ENCODE results near the gene CHD6.
A peak's percentile ranks its signal among the peaks of the same experiment; 100 is the strongest.

The CHD6 gene

GRCh38 chr20:41446456-41446855 lies 171.7 kb downstream of the CHD6 start:
- DNase-seq (ENCODE audit: extremely low spot score, insufficient read length, low read depth): no peak
- no peak for FAIRE-seq

GRCh38 chr20:41444821-41445220 lies 173.4 kb downstream of the CHD6 start:
- FAIRE-seq (no peak), DNase-seq (ENCODE audit: extremely low spot score, insufficient read length, low read depth) (no peak)

GRCh38 chr20:41443691-41444090 lies 174.5 kb downstream of the CHD6 start:
- no peak for DNase-seq (ENCODE audit: extremely low spot score, insufficient read length, low read depth)
- FAIRE-seq: no peak

GRCh38 chr20:41440882-41441281 lies 177.3 kb downstream of the CHD6 start:
- no peak for DNase-seq (ENCODE audit: extremely low spot score, insufficient read length, low read depth)
- no peak for FAIRE-seq

- DNase-seq (ENCODE audit: extremely low spot score, insufficient read length, low read depth) (no peak), FAIRE-seq (no peak)
Measured at GRCh38 chr20:41437836-41438235, 180.3 kb downstream of the CHD6 start.

- no peak for FAIRE-seq
- no peak for DNase-seq (ENCODE audit: extremely low spot score, insufficient read length, low read depth)
Measured at GRCh38 chr20:41436679-41437078, 181.5 kb downstream of the CHD6 start.

- peak; percentile 48 for FAIRE-seq
- DNase-seq (ENCODE audit: extremely low spot score, insufficient read length, low read depth): no peak
Measured at GRCh38 chr20:41433203-41433602, 185.0 kb downstream of the CHD6 start.

- DNase-seq (ENCODE audit: extremely low spot score, insufficient read length, low read depth) (no peak), FAIRE-seq (peak; percentile 67)
Measured at GRCh38 chr20:41432746-41433145, 185.4 kb downstream of the CHD6 start.

GRCh38 chr20:41428285-41428684 lies 189.9 kb downstream of the CHD6 start:
- FAIRE-seq (no peak), DNase-seq (ENCODE audit: extremely low spot score, insufficient read length, low read depth) (no peak)

- FAIRE-seq (no peak), DNase-seq (ENCODE audit: extremely low spot score, insufficient read length, low read depth) (no peak)
Measured at GRCh38 chr20:41427833-41428232, 190.3 kb downstream of the CHD6 start.

GRCh38 chr20:41426976-41427375 lies 191.2 kb downstream of the CHD6 start:
- no peak for FAIRE-seq

GRCh38 chr20:41426086-41426830 lies 191.9 kb downstream of the CHD6 start:
- no peak for DNase-seq (ENCODE audit: extremely low spot score, insufficient read length, low read depth)

More at GRCh38 chr20:41426976-41427375, 191.2 kb downstream of the CHD6 start:
- DNase-seq (ENCODE audit: extremely low spot score, insufficient read length, low read depth): no peak

GRCh38 chr20:41425180-41425884 lies 192.8 kb downstream of the CHD6 start:
- no peak for FAIRE-seq
- DNase-seq (ENCODE audit: extremely low spot score, insufficient read length, low read depth): no peak

More at GRCh38 chr20:41426086-41426830, 191.9 kb downstream of the CHD6 start:
- FAIRE-seq: no peak

GRCh38 chr20:41424546-41424945 lies 193.6 kb downstream of the CHD6 start:
- DNase-seq (ENCODE audit: extremely low spot score, insufficient read length, low read depth): no peak
- FAIRE-seq: no peak

GRCh38 chr20:41424011-41424410 lies 194.2 kb downstream of the CHD6 start:
- FAIRE-seq (no peak), DNase-seq (ENCODE audit: extremely low spot score, insufficient read length, low read depth) (no peak)

- FAIRE-seq (no peak), DNase-seq (ENCODE audit: extremely low spot score, insufficient read length, low read depth) (no peak)
Measured at GRCh38 chr20:41422953-41423352, 195.2 kb downstream of the CHD6 start.

GRCh38 chr20:41418739-41419293 lies 199.4 kb downstream of the CHD6 start:
- FAIRE-seq: no peak
- DNase-seq (ENCODE audit: extremely low spot score, insufficient read length, low read depth): no peak

- DNase-seq (ENCODE audit: extremely low spot score, insufficient read length, low read depth) (no peak), FAIRE-seq (no peak)
Measured at GRCh38 chr20:41418031-41418430, 200.1 kb downstream of the CHD6 start.

GRCh38 chr20:41415191-41415590 lies 203.0 kb downstream of the CHD6 start:
- FAIRE-seq (no peak), DNase-seq (ENCODE audit: extremely low spot score, insufficient read length, low read depth) (no peak)

GRCh38 chr20:41413169-41413568 lies 205.0 kb downstream of the CHD6 start:
- FAIRE-seq (no peak), DNase-seq (ENCODE audit: extremely low spot score, insufficient read length, low read depth) (no peak)

Data from GM18507 (cell line).